GM23248 (cell line): Measurements from ENCODE around the gene NGEF. TPM values are rescaled to one million over a fixed set of nuclear protein-coding genes. Genes with fewer than 3 reads are reported as not detected.
A peak's percentile ranks its signal among the peaks of the same experiment; 100 is the strongest.

Source experiments
- DNase-seq: peaks from one replicate; pipeline ENCODE4 v3.0.0-alpha.2; 2015
- H2AFZ ChIP-seq: fragments of 200-600 bp; sonication (generic); 2 replicates; pipeline ENCODE4 v1.6.1; 2016; ENCODE audit warnings: antibody characterized with exemption
- H3F3A ChIP-seq: fragments of 200-600 bp; sonication (generic); 2 replicates; pipeline ENCODE4 v1.6.1; 2016; ENCODE audit warnings: mild to moderate bottlenecking, antibody characterized with exemption, mixed run types; ENCODE audit not compliant: insufficient read depth
- H3K27ac ChIP-seq: fragments of 200-600 bp; sonication (generic); 2 replicates; pipeline ENCODE4 v1.5.1; 2016; ENCODE audit warnings: mild to moderate bottlenecking
- H3K27me3 ChIP-seq: fragments of 200-600 bp; sonication (generic); replicated peaks from 2 replicates; pipeline ENCODE4 v1.6.1; 2016; ENCODE audit warnings: mild to moderate bottlenecking; ENCODE audit not compliant: insufficient read depth
- H3K36me3 ChIP-seq: fragments of 200-600 bp; sonication (generic); 2 replicates; pipeline ENCODE4 v1.6.1; 2016; ENCODE audit warnings: low read depth, mild to moderate bottlenecking
- H3K4me1 ChIP-seq: fragments of 200-600 bp; sonication (generic); 2 replicates; pipeline ENCODE4 v1.6.1; 2016; ENCODE audit warnings: mild to moderate bottlenecking; ENCODE audit not compliant: insufficient read depth
- H3K4me2 ChIP-seq: fragments of 200-600 bp; sonication (generic); one replicate; pipeline ENCODE4 v1.6.1; 2016; ENCODE audit warnings: mild to moderate bottlenecking; ENCODE audit not compliant: unreplicated experiment
- H3K4me3 ChIP-seq: fragments of 200-600 bp; sonication (generic); 2 replicates; pipeline ENCODE4 v1.5.1; 2016; ENCODE audit warnings: mild to moderate bottlenecking
- H3K79me2 ChIP-seq: fragments of 200-600 bp; sonication (generic); 2 replicates; pipeline ENCODE4 v1.6.1; 2016; ENCODE audit warnings: mild to moderate bottlenecking; ENCODE audit not compliant: insufficient read depth
- H3K9ac ChIP-seq: fragments of 200-600 bp; sonication (generic); 2 replicates; pipeline ENCODE4 v1.6.1; 2016; ENCODE audit warnings: mild to moderate bottlenecking
- H3K9me2 ChIP-seq: fragments of 200-600 bp; sonication (generic); 2 replicates; pipeline ENCODE4 v1.6.1; 2016; ENCODE audit warnings: mixed run types, mild to moderate bottlenecking, moderate library complexity; ENCODE audit not compliant: insufficient read depth
- H3K9me3 ChIP-seq: fragments of 200-600 bp; sonication (generic); one replicate; pipeline ENCODE4 v1.6.1; 2017; ENCODE audit warnings: low read depth
- H4K20me1 ChIP-seq: fragments of 200-600 bp; sonication (generic); 2 replicates; pipeline ENCODE4 v1.6.0; 2016; ENCODE audit not compliant: insufficient read depth
- EZH2 ChIP-seq: fragments of 200-600 bp; sonication (generic); IDR thresholded peaks from 2 replicates; pipeline ENCODE4 v1.6.1; 2018; ENCODE audit warnings: antibody characterized with exemption, mild to moderate bottlenecking; ENCODE audit not compliant: insufficient read depth, poor library complexity, severe bottlenecking
- EZH2phosphoT487 ChIP-seq: fragments of 200-600 bp; sonication (generic); IDR thresholded peaks from 2 replicates; pipeline ENCODE4 v1.6.1; 2018; ENCODE audit warnings: antibody characterized with exemption, moderate library complexity, mild to moderate bottlenecking, low read depth; ENCODE audit not compliant: insufficient read depth
- WGBS, 2 experiments: methylation state at CpG; one replicate each; pipeline ENCODE4 v1.1.6; 2015 to 2017; ENCODE audit warnings: low lambda C conversion rate in 2 of 2, low coverage in 1 of 2; ENCODE audit errors: missing lambda C conversion rate in 2 of 2; 5-methylcytosine and 5-hydroxymethylcytosine counted together
- in situ Hi-C: fragments of 300-500 bp; cut with MboI; formaldehyde crosslinking; loops from 2 replicates; pipeline ENCODE4 v1.15.0; 2020
- polyA plus RNA-seq: library from polyadenylated mRNA; unstranded; fragments of >200 nt; fragmentation: Nextera tagmentation; extraction: Ambion mirVana; gene quantifications from 2 replicates; pipeline ENCODE4 v1.2.1, GENCODE V29; 2016
- total RNA-seq: library from RNA; depleted of rRNA; stranded (reverse); fragments of >200 nt; shearing (Covaris generic); gene quantifications from 2 replicates; pipeline ENCODE4 v1.2.3, GENCODE V29; 2014

The NGEF gene
- total and polyA plus RNA-seq, 2 experiments from 2014 or later: 0.43 TPM; not detected in 1

DNA sequence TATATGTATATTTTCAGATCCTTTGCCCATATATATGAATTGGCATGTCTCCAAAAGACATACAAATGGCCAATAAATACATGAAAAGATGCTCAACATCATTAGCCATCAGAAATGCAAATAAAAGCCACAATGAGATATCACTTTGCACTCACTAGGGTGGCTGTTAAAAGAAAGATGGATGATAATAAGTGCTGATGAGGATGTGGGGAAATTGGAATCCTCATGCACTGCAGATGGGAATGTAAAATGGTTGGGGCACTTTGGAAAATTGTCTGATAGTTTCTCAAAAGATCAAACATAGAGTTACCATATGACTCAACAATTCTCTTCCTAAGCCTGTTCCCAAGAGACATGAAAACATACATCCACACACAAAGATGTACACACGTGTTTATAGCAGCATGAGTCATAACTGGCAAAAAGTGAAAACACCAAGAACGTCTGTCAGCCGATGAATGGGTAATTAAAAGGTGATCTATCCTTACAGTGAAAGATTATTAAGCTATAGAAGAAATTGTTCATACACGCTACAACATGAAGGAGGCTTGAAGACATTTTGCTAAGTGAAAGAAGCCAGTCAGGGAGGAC is 19.7 kb downstream of the NGEF start:
- Histone ChIP-seq H3K4me3 (no peak overlapping the region), H3F3A (peaks cover 5% of the 10 kb centered on the region), H4K20me1 (no peaks in the 10 kb centered on the region), H3K9me2 (no peaks in the 10 kb centered on the region), H2AFZ (no peak overlapping the region), H3K9ac (no peak overlapping the region), H3K27me3 (no peaks in the 10 kb centered on the region), H3K36me3 (no peaks in the 10 kb centered on the region), H3K4me2 (no peak overlapping the region), H3K79me2 (no peaks in the 10 kb centered on the region), H3K9me3 (no peaks in the 10 kb centered on the region), H3K4me1 (peaks cover 8% of the 10 kb centered on the region), H3K27ac (no peak overlapping the region)
- WGBS, 2 experiments: 67 to 68% methylated on average over 4 of the region's 4 CpGs
- peak; percentile 26 for DNase-seq
- TF ChIP-seq EZH2: no peak
- TF ChIP-seq EZH2phosphoT487: no peak
- in situ Hi-C loops: no loop called here

DNA sequence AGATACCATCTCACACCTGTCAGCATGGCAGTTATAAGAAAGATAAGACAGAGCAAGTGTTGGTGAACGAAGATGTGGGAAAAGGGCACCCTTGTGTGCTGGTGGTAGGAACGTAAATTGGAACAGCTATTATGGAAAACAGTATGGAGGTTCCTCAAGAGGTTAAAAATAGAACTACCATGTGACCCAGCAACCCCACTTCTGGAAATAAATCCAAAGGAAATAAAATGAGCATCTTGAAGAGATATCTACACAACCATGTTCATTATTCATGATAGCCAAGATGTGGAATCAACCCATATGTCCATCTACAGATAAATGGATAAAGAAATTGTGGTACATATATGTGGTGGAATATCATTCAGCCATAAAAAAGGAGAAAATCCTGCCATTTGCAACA is 26.9 kb downstream of the NGEF start:
- in situ Hi-C loops: no loop called here
- H3K9ac ChIP-seq: no peak overlapping the region

DNA sequence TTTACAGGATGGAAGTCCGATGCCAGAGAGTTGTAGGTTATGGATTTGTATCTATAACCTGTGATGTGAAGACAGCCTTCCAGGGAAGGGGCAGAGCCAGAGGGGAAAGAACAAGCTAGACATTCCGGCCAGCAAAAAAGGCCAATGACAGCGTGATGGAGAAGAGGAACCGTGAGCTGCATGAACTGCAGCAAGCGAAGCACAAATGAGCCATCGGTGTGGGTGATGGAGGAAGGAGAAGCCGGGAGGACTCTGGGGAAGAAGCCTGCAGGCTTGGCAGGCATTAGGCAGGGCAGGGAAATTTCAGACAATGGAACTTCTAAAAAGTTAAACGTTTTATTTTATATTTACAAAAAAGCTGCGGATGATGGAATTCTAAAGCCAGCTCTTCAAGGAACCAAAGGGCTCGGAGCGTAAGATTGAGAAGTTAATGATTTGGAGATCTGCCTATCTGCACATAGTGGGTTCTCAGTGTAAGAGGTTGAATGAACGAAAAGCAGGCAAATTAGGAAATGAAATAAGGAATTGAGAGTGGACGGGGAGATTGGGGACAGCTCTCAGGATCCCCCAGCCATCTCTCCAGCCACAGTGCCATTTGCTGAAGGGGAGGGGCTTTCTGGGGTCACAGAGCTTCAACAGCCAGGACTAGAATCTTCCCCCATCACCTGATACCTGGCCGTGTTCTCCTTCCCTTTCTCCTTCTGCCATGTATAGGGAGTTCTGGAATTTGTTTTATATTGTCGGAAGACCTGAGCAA is 28.4 kb downstream of the NGEF start:
- 80 to 84% methylated on average over 15 of the region's 15 CpGs for WGBS, 2 experiments
- H3K4me2 ChIP-seq: no peak overlapping the region
- no peak overlapping the region for H3K4me3 ChIP-seq
- no peaks in the 10 kb centered on the region for H3K79me2 ChIP-seq
- H3F3A ChIP-seq: peaks cover 18% of the 10 kb centered on the region
- no peaks in the 10 kb centered on the region for H3K36me3 ChIP-seq
- no peaks in the 10 kb centered on the region for H3K27me3 ChIP-seq
- no peaks in the 10 kb centered on the region for H4K20me1 ChIP-seq
- H3K4me1 ChIP-seq: peaks cover 26% of the 10 kb centered on the region
- in situ Hi-C loops: no loop called here
- H3K9me3 ChIP-seq: no peaks in the 10 kb centered on the region
- H3K9ac ChIP-seq: no peak overlapping the region
- no peak for TF ChIP-seq EZH2
- no peak for TF ChIP-seq EZH2phosphoT487
- H2AFZ ChIP-seq: no peak overlapping the region
- DNase-seq: no peak
- H3K9me2 ChIP-seq: no peaks in the 10 kb centered on the region
- no peak overlapping the region for H3K27ac ChIP-seq

More for the DNA sequence above, 26.9 kb downstream of the NGEF start:
- peaks cover 15% of the 10 kb centered on the region for H3K4me1 ChIP-seq
- H3K4me3 ChIP-seq: no peak overlapping the region
- no peaks in the 10 kb centered on the region for H3K9me3 ChIP-seq
- 92 to 93% methylated on average over 2 of the region's 2 CpGs for WGBS, 2 experiments
- no peaks in the 10 kb centered on the region for H3K36me3 ChIP-seq
- H4K20me1 ChIP-seq: no peaks in the 10 kb centered on the region
- H3F3A ChIP-seq: peaks cover 18% of the 10 kb centered on the region
- no peak for DNase-seq
- TF ChIP-seq EZH2phosphoT487 (no peak), EZH2 (no peak)
- H2AFZ ChIP-seq: no peak overlapping the region
- no peaks in the 10 kb centered on the region for H3K27me3 ChIP-seq
- no peaks in the 10 kb centered on the region for H3K9me2 ChIP-seq
- no peak overlapping the region for H3K27ac ChIP-seq
- H3K79me2 ChIP-seq: no peaks in the 10 kb centered on the region
- no peak overlapping the region for H3K4me2 ChIP-seq

DNA sequence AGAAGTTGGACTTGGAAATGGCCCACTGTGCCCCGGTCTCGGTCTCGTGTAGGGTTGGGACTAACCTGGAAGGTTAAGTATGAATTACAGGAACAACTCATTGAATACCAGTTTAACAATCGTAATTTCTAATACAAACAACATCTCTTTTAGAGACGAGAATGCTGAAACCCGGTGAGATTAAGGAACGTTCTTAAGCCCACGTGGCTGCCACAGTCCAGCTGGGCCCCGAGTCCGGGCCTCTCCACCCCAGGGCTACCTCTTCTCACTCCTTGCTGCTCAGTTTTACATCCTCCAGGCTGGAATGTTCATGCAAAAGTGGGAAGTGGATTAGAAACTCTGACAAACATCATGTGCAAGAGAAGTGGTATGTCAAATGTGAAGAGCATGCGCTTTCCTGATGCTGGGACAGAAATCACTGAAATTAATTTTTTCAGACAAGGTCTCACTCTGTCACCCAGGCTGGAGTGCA is 29.4 kb downstream of the NGEF start:
- Histone ChIP-seq H3K4me3 (no peak overlapping the region), H3K9me3 (no peaks in the 10 kb centered on the region), H4K20me1 (no peaks in the 10 kb centered on the region), H2AFZ (no peak overlapping the region), H3K27ac (no peak overlapping the region), H3K27me3 (no peaks in the 10 kb centered on the region), H3K4me1 (peaks cover 20% of the 10 kb centered on the region), H3K9me2 (no peaks in the 10 kb centered on the region), H3K9ac (no peak overlapping the region), H3F3A (peaks cover 15% of the 10 kb centered on the region), H3K36me3 (no peaks in the 10 kb centered on the region), H3K4me2 (no peak overlapping the region), H3K79me2 (no peaks in the 10 kb centered on the region)
- no peak for DNase-seq
- WGBS, 2 experiments: 47 to 50% methylated on average over 11 of the region's 11 CpGs
- in situ Hi-C loops: no loop called here
- no peak for TF ChIP-seq EZH2
